A673 (cell line): Measurements from ENCODE around the gene PRKG1. TPM values are rescaled to one million over a fixed set of nuclear protein-coding genes. Genes with fewer than 3 reads are reported as not detected.

Source experiments
- BruUV-seq: library from RNA; stranded (reverse); fragments of 400-500 nt; replicated peaks from 2 replicates; lab custom pipeline; 2021; lab: Mats Ljungman, UMichigan
- CTCF ChIA-PET: fragments of 300-600 bp; sonication (Branson Sonifier 250); formaldehyde crosslinking; loops from one replicate; lab custom pipeline; 2022; ENCODE audit warnings: antibody characterized with exemption; lab: Charles Lee
- POLR2A ChIA-PET: fragments of 300-600 bp; sonication (Branson Sonifier 250); formaldehyde crosslinking; loops from one replicate; lab custom pipeline; 2022; ENCODE audit warnings: antibody characterized with exemption; ENCODE audit not compliant: low non-redundant PET; lab: Charles Lee
- DNase-seq: peaks from one replicate; pipeline ENCODE4 v3.0.0-alpha.2; 2015; ENCODE audit warnings: low spot score
- H3K27ac ChIP-seq: fragments of 200-600 bp; sonication (generic); 2 replicates; pipeline ENCODE4 v1.5.1; 2016; ENCODE audit warnings: mixed run types, low read depth, mild to moderate bottlenecking, mixed read lengths, antibody characterized with exemption, low read length; ENCODE audit not compliant: poor library complexity, severe bottlenecking
- H3K27me3 ChIP-seq: fragments of 200-600 bp; sonication (generic); replicated peaks from 2 replicates; pipeline ENCODE4 v1.6.1; 2017; ENCODE audit warnings: mixed run types, low read depth, mild to moderate bottlenecking, mixed read lengths, antibody characterized with exemption, low read length; ENCODE audit not compliant: insufficient read depth, poor library complexity
- H3K36me3 ChIP-seq: fragments of 200-600 bp; sonication (generic); 2 replicates; pipeline ENCODE4 v1.6.1; 2016; ENCODE audit warnings: mixed run types, mild to moderate bottlenecking, mixed read lengths, antibody characterized with exemption, low read length; ENCODE audit not compliant: insufficient read depth, poor library complexity, severe bottlenecking
- H3K4me1 ChIP-seq: fragments of 200-600 bp; sonication (generic); 2 replicates; pipeline ENCODE4 v1.6.1; 2017; ENCODE audit warnings: mixed run types, mild to moderate bottlenecking, mixed read lengths, antibody characterized with exemption, low read length; ENCODE audit not compliant: insufficient read depth, poor library complexity, severe bottlenecking
- H3K4me3 ChIP-seq: fragments of 200-600 bp; sonication (generic); 2 replicates; pipeline ENCODE4 v1.5.1; 2016; ENCODE audit warnings: low read depth, mixed run types, mild to moderate bottlenecking, mixed read lengths, low read length; ENCODE audit not compliant: poor library complexity, severe bottlenecking
- H3K9me3 ChIP-seq: fragments of 200-600 bp; sonication (generic); 2 replicates; pipeline ENCODE4 v1.6.1; 2016; ENCODE audit warnings: mixed run types, low read depth, mild to moderate bottlenecking, mixed read lengths, antibody characterized with exemption, low read length; ENCODE audit not compliant: poor library complexity, severe bottlenecking
- EZH2 ChIP-seq: fragments of 200-600 bp; sonication (generic); IDR thresholded peaks from 2 replicates; pipeline ENCODE4 v1.6.1; 2017; ENCODE audit warnings: borderline replicate concordance, low read depth, mild to moderate bottlenecking, mixed read lengths, antibody characterized with exemption, low read length; ENCODE audit not compliant: poor library complexity, severe bottlenecking
- intact Hi-C: fragments of 100-400 bp; cut with micrococcal nuclease; formaldehyde crosslinking; loops from one replicate; pipeline ENCODE4 v1.10.0; 2022; ENCODE audit not compliant: unreplicated experiment
- total RNA-seq: library from RNA; stranded (reverse); gene quantifications from 2 replicates; pipeline ENCODE4 v1.2.3, GENCODE V29; 2021
- TF ChIP-seq, protein P1 (sequence below): fragments of 300-800, 200-600 bp; sonication (generic); conservative IDR thresholded peaks from 2 replicates; pipeline ENCODE4 v1.5.1; 2017; ENCODE audit warnings: low read depth, mild to moderate bottlenecking, antibody characterized with exemption, low read length, moderate library complexity, mixed read lengths

The PRKG1 gene
- total RNA-seq, 1 experiment from 2014 or later, result 0.58 TPM

DNA sequence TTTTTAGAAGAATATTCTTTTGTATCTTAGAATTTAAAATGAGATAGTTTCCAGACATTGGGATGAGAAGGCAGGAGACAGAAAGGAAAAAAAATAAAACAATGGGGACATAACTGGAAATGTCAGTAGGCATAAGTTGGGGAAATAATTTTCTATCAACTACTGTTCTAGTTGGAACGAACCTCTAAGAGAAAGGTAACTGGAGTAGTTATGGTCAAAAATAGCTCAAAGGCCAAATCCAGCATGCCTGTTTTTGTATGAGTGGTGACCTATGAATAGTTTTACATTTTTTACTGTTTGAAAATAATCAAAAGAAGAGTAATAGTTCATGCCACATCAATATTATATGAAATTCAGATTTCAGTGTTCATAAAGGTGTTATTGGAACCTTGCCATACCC is 877.3 kb downstream of the PRKG1 start:
- DNase-seq, result no peak
- intact Hi-C loops, result no loop called here
- no peaks in the 10 kb centered on the region for H3K36me3 ChIP-seq
- H3K4me3 ChIP-seq, result no peak overlapping the region
- ChIA-PET CTCF (interaction anchor here (0.6 kb wide), 1 partner anchor 405 kb away, joined by 3 read pairs; no protein-coding TSS in a partner anchor), POLR2A (no interaction called here)
- no peaks in the 10 kb centered on the region for H3K4me1 ChIP-seq
- H3K27me3 ChIP-seq, result no peaks in the 10 kb centered on the region
- no peak for TF ChIP-seq EZH2
- TF ChIP-seq, protein P1, sequence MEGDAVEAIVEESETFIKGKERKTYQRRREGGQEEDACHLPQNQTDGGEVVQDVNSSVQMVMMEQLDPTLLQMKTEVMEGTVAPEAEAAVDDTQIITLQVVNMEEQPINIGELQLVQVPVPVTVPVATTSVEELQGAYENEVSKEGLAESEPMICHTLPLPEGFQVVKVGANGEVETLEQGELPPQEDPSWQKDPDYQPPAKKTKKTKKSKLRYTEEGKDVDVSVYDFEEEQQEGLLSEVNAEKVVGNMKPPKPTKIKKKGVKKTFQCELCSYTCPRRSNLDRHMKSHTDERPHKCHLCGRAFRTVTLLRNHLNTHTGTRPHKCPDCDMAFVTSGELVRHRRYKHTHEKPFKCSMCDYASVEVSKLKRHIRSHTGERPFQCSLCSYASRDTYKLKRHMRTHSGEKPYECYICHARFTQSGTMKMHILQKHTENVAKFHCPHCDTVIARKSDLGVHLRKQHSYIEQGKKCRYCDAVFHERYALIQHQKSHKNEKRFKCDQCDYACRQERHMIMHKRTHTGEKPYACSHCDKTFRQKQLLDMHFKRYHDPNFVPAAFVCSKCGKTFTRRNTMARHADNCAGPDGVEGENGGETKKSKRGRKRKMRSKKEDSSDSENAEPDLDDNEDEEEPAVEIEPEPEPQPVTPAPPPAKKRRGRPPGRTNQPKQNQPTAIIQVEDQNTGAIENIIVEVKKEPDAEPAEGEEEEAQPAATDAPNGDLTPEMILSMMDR, result no peak
- no peaks in the 10 kb centered on the region for H3K9me3 ChIP-seq
- BruUV-seq, result no TSS peak
- no peak overlapping the region for H3K27ac ChIP-seq

DNA sequence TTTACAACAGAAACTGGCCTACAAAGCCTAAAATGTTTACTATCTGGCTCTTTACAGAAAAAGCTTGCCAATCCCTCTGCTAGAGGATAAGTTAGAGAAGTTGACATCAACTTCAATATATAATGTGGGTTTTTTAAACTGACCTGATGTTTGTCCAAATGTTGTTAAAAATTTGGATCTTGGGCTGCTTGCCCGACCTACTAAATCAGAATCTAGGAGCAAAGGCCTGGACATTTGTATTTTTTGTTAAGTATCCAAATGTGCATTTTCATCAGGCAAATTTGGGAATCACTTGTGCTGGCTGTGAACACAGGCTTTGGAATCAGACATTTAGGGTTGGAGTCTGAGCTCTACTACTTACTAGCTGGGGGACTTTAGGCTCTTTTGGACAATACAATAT is 877.8 kb downstream of the PRKG1 start:
- intact Hi-C loops, result no loop called here
- no peak overlapping the region for H3K27ac ChIP-seq
- POLR2A ChIA-PET, result no interaction called here
- no peak for DNase-seq
- no peaks in the 10 kb centered on the region for H3K4me1 ChIP-seq
- no peak overlapping the region for H3K4me3 ChIP-seq
- no peaks in the 10 kb centered on the region for H3K27me3 ChIP-seq
- H3K9me3 ChIP-seq, result no peaks in the 10 kb centered on the region
- no peaks in the 10 kb centered on the region for H3K36me3 ChIP-seq
- TF ChIP-seq, protein P1, result no peak
- no peak for TF ChIP-seq EZH2
- CTCF ChIA-PET, result no interaction called here
- BruUV-seq, result no TSS peak

GRCh38 chr10:51955696-51956095 is 881.4 kb downstream of the PRKG1 start:
- H3K4me3 ChIP-seq, result no peak overlapping the region
- ChIA-PET POLR2A (no interaction called here), CTCF (no interaction called here)
- intact Hi-C loops, result loop anchor here (5.0 kb wide), 2 partner anchors 48 to 948 kb away; no protein-coding TSS in a partner anchor
- H3K9me3 ChIP-seq, result no peaks in the 10 kb centered on the region
- no peaks in the 10 kb centered on the region for H3K4me1 ChIP-seq
- no TSS peak for BruUV-seq
- no peak for TF ChIP-seq EZH2
- TF ChIP-seq, protein P1, result no peak
- H3K27me3 ChIP-seq, result no peaks in the 10 kb centered on the region
- no peak overlapping the region for H3K27ac ChIP-seq
- H3K36me3 ChIP-seq, result no peaks in the 10 kb centered on the region
- DNase-seq, result no peak
